Common myeloid progenitor, CD34-positive (primary cell): ENCODE measurements around the gene LGALS3BP.

Source experiments
- CTCF ChIA-PET: fragments of 350-600 bp; sonication (Branson Sonifier 250); formaldehyde crosslinking; loops from one replicate; lab custom pipeline; 2021; ENCODE audit warnings: antibody characterized with exemption; lab: Charles Lee
- POLR2A ChIA-PET: fragments of 350-600 bp; sonication (Branson Sonifier 250); formaldehyde crosslinking; loops from one replicate; lab custom pipeline; 2021; ENCODE audit warnings: antibody characterized with exemption; lab: Charles Lee
- DNase-seq, 3 donors: peaks; one replicate each; pipeline versions ENCODE4 v3.0.0 to v3.0.0-alpha.2; 2013
- H3K27ac ChIP-seq, 2 experiments: 1 replicate in 1 of 2; 2 replicates in 1 of 2; pipeline ENCODE4 v1.7.0; 2013; ENCODE audit warnings: inconsistent platforms in 2 of 2, low read length in 2 of 2, mild to moderate bottlenecking in 2 of 2, low read depth in 1 of 2, moderate library complexity in 1 of 2; ENCODE audit not compliant: severe bottlenecking in 2 of 2, insufficient read depth in 1 of 2, poor library complexity in 1 of 2
- H3K27me3 ChIP-seq, 5 experiments: replicated peaks in 2 of 5; 1 replicate in 3 of 5; 2 replicates in 2 of 5; pipeline versions ENCODE4 v1.6.1 to v1.7.0; 2013; ENCODE audit warnings: low read length in 4 of 5, mild to moderate bottlenecking in 2 of 5, moderate library complexity in 2 of 5, inconsistent platforms in 1 of 5; ENCODE audit not compliant: insufficient read depth in 5 of 5, control insufficient read depth in 4 of 5
- H3K36me3 ChIP-seq, 4 experiments: 1 replicate in 2 of 4; 2 replicates in 2 of 4; pipeline versions ENCODE4 v1.6.1 to v1.7.0; 2013; ENCODE audit warnings: low read length in 3 of 4, control low read depth in 1 of 4, mild to moderate bottlenecking in 1 of 4; ENCODE audit not compliant: control insufficient read depth in 4 of 4, insufficient read depth in 4 of 4
- H3K4me1 ChIP-seq, 4 experiments: 1 replicate in 3 of 4; 2 replicates in 1 of 4; pipeline versions ENCODE4 v1.6.1 to v1.7.1; 2013; ENCODE audit warnings: low read length in 3 of 4, mild to moderate bottlenecking in 3 of 4, control low read depth in 1 of 4, inconsistent platforms in 1 of 4, moderate library complexity in 1 of 4; ENCODE audit not compliant: control insufficient read depth in 4 of 4, insufficient read depth in 4 of 4; ENCODE audit errors: control extremely low read depth in 1 of 4
- H3K4me3 ChIP-seq, 7 experiments: 1 replicate in 4 of 7; 2 replicates in 3 of 7; pipeline versions ENCODE4 v1.5.1 to v1.7.0; 2013; ENCODE audit warnings: mild to moderate bottlenecking in 7 of 7, low read length in 6 of 7, moderate library complexity in 6 of 7, inconsistent platforms in 2 of 7, low read depth in 2 of 7, control low read depth in 1 of 7; ENCODE audit not compliant: insufficient read depth in 4 of 7, control insufficient read depth in 1 of 7; ENCODE audit errors: extremely low read depth in 1 of 7
- H3K9me3 ChIP-seq, 5 experiments: 1 replicate in 4 of 5; 2 replicates in 1 of 5; pipeline versions ENCODE4 v1.6.1 to v1.7.1; 2013; ENCODE audit warnings: low read length in 4 of 5, mild to moderate bottlenecking in 2 of 5, inconsistent platforms in 1 of 5, low read depth in 1 of 5, moderate library complexity in 1 of 5; ENCODE audit not compliant: control insufficient read depth in 4 of 5, insufficient read depth in 2 of 5; ENCODE audit errors: control extremely low read depth in 1 of 5
- WGBS: methylation state at CpG from one replicate; pipeline ENCODE4 v1.1.5; 2013; ENCODE audit not compliant: insufficient coverage; 5-methylcytosine and 5-hydroxymethylcytosine counted together

LGALS3BP gene

DNA sequence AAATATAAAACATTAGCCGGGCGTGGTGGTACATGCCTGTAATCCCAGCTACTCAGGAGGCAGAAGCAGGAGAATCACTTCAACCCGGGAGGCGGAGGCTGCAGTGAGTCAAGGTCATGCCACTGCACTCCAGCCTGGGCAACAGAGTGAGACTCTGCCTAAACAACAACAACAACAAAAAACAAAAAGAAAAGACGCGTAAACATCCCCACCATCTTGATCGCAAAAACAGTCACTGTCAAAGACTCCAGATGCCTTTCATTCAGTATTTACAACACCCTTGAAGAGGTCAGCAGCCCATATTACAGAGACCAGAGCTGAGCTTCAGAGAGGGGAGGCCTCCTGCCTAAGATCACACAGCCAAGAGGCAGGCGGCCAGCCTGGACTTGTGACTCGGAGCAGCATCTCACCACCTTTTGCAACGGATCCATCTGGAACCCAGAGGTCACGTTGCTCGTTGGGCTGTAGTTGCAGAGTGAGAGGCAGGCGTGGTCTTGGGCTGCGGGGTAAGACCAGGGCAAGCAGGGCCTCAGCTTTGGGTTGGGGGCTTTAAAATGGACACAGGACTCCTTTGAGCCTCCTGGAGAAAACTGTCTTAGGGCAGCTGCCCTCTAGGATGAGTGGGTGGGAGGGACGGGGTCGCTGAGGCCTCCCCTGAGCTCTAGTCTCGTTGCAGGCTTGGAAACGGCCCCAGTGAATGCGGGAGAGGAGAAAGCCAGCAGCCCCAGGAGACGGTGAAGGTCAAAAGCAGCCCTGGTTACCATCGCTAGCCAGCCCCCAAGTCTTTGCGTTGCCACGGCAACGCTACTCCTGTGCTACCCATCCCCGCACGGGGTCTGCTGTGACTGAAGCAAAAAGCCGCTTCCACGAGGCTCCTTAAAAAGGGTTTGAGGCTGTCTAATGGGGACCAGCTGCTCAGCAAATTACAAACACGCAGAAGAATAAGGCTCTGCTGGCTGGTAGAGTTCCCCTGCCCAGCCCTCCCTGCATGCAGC is 26.1 kb downstream of the LGALS3BP start:
- Histone ChIP-seq H3K9me3 (peaks cover 3 to 21% (median 9%) of the 10 kb centered on the region in 5 experiments), H3K27me3 (peaks cover 0 to 3% (median 0%) of the 10 kb centered on the region in 5 experiments), H3K4me1 (no peaks in the 10 kb centered on the region), H3K4me3 (no peak overlapping the region), H3K27ac (no peak overlapping the region), H3K36me3 (no peaks in the 10 kb centered on the region)
- WGBS: 92% methylated on average over 23 of the region's 29 CpGs
- CTCF ChIA-PET: interaction anchor here (0.6 kb wide), 1 partner anchor 15 kb away, joined by 3 read pairs; no protein-coding TSS in a partner anchor
- no peak for DNase-seq
- POLR2A ChIA-PET: no interaction called here

DNA sequence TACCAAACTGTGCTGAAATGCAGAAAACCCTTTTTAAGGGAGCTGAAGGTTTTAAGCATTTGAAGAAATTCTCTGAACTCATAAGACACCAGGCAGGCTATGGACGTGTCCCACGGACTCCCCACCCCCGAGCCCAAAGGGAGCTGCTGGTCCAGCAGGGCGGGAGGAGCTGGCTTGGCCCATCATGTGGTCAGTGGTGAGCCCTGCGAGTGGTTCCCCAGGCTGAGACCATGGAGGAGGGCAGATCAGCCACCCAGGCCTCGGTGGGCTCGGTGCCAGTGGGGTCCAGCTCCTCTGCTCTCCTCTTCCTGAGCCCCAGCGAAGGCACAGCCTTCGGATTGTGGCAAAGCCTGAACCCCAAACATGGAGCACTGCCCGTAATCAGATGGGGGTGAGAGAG is 27.0 kb downstream of the LGALS3BP start:
- POLR2A ChIA-PET: no interaction called here
- CTCF ChIA-PET: interaction anchor here (0.9 to 1.9 kb wide), 3 partner anchors 8 to 88 kb away, joined by 3 to 4 read pairs (median 4); no protein-coding TSS in a partner anchor
- Histone ChIP-seq H3K4me3 (no peak overlapping the region), H3K9me3 (peaks cover 3 to 21% (median 9%) of the 10 kb centered on the region in 5 experiments), H3K36me3 (no peaks in the 10 kb centered on the region), H3K4me1 (no peaks in the 10 kb centered on the region), H3K27ac (no peak overlapping the region), H3K27me3 (peaks cover 0 to 3% (median 0%) of the 10 kb centered on the region in 5 experiments)
- DNase-seq: no peak
- WGBS: 98% methylated on average over 9 of the region's 10 CpGs

DNA sequence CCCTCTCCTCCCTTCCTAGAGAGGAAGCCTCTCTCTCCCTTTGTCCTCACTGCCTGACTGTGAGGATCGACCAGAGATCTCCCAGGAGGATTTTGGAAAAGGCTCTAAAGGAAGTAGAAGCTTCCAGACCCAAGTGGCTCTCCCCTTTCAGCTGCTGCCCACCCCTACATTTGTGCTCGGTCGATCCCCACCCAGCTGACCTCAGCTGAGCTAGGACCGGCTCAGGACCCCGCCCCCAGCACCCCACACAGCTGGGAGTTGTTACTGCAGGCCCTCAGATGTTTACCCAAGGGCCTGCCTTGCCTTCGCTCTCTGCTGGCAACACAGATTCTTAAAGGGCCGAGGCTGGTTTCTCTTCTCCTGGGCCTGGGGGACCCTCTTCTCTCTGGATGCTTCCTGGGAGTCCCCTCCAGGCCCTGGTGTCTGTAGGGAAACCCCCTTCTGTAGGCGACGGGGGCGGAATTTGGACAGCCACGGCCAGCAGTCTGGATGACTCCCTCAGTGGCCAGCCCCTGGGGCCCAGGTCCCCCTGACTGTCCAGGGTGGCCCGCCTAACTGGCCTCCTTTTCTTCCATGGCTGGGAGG is 27.7 kb downstream of the LGALS3BP start:
- ChIA-PET POLR2A (no interaction called here), CTCF (interaction anchor here (0.9 to 1.9 kb wide), 3 partner anchors 8 to 87 kb away, joined by 3 to 4 read pairs (median 4); no protein-coding TSS in a partner anchor)
- H3K4me3 ChIP-seq: no peak overlapping the region
- 98% methylated on average over 12 of the region's 12 CpGs for WGBS
- DNase-seq: no peak
- peaks cover 3 to 21% (median 9%) of the 10 kb centered on the region in 5 experiments for H3K9me3 ChIP-seq
- H3K27ac ChIP-seq: no peak overlapping the region
- H3K4me1 ChIP-seq: no peaks in the 10 kb centered on the region
- H3K27me3 ChIP-seq: peaks cover 0 to 3% (median 0%) of the 10 kb centered on the region in 5 experiments
- H3K36me3 ChIP-seq: no peaks in the 10 kb centered on the region

DNA sequence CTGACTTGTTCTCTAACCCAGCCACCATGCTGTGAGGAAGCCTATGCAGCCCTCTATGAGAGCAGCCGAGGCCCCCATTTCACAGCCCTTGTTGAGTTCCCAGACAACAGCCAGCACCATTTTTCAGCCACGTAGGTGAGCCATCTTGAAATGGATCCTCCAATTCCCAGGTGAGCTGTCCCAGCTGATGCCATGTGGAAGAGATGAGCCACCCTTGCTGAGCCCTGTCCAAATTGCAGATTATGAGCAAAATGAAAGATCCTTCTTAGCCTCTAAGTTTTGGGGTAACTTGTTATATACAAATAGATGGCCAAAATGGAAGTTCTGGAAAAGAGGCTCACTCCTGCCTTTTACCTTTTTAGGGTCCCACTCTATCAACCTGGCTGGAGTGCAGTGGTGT is 28.9 kb downstream of the LGALS3BP start:
- Histone ChIP-seq H3K4me1 (no peaks in the 10 kb centered on the region), H3K27ac (no peak overlapping the region), H3K36me3 (no peaks in the 10 kb centered on the region), H3K27me3 (peaks cover 0 to 3% (median 0%) of the 10 kb centered on the region in 5 experiments), H3K9me3 (peaks cover 3 to 21% (median 9%) of the 10 kb centered on the region in 5 experiments), H3K4me3 (no peak overlapping the region)
- DNase-seq: no peak
- ChIA-PET POLR2A (no interaction called here), CTCF (interaction anchor here (1.4 to 1.9 kb wide), 2 partner anchors 21 to 86 kb away, joined by 4 to 5 read pairs; no protein-coding TSS in a partner anchor)
- WGBS: 90% methylated on average over 2 of the region's 2 CpGs

DNA sequence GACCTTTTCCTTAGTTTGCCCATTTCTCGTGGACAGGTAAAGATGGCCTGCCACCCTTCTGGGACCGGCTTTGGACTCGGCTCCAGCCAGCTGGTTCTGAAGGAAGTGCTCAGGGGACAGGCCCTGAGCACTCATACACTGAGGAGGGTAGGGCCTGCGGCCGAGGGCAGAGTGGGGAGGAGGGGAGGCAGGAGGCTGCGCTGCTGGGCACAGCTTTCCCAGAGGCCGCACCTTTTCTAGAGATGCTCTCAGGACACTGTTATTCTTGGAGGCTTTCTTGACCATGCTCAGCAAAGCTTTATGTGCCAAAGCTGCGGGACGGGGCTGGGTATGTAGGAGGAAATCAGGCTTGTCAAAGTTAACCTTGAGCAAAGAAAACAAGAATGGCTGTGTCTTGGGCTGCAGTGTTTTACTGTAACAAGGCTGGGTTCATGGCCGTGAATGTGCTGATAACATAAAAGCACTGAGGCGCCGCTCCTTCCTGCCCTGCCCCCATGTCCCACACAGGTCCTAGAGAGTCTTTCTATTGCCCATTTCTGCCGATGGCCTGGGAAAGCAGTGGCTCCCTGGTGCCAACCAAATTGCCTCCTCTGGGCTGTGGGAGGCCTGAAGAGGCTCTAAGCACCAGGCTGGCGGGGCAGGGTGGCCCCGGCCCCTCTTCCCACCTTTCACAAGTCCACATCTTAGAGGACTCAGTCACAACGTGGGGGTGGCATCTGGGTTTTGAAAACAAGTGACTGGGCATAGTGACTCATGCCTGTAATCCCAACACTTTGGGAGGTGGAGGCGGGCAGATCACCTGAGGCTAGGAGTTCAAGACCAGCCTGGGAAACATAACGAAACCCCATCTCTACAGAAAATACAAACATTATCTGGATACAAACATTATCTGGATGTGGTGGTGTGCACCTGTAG is 32.2 kb downstream of the LGALS3BP start:
- DNase-seq: no peak
- H3K4me3 ChIP-seq: no peak overlapping the region
- no peaks in the 10 kb centered on the region for H3K4me1 ChIP-seq
- H3K36me3 ChIP-seq: no peaks in the 10 kb centered on the region
- WGBS: 92% methylated on average over 12 of the region's 18 CpGs
- peaks cover 3 to 21% (median 9%) of the 10 kb centered on the region in 5 experiments for H3K9me3 ChIP-seq
- ChIA-PET POLR2A (no interaction called here), CTCF (interaction anchor here (1.1 to 1.7 kb wide), 3 partner anchors 9 to 17 kb away, joined by 3 to 6 read pairs (median 4); no protein-coding TSS in a partner anchor)
- no peaks in the 10 kb centered on the region for H3K27me3 ChIP-seq
- no peak overlapping the region for H3K27ac ChIP-seq

DNA sequence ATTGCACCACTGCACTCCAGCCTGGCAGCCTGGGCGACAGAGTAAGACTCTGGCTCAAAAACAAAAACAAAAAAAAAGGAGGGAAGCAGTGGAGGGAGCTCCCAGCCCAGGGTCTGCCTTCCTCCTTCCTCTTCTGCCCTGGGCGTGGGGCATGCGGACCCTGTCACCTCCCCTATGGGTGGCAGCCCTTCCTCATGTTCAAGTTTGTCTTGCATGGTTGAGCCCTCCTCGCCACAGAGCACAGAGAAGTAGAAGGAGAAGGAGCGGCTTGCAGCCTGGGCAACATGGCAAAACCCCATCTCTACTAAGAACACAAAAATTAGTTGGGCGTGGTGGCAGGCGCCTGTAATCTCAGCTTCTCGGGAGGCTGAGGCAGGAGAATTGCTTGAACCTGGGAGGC is 33.1 kb downstream of the LGALS3BP start:
- Histone ChIP-seq H3K4me1 (no peaks in the 10 kb centered on the region), H3K4me3 (no peak overlapping the region), H3K9me3 (peaks cover 3 to 19% (median 8%) of the 10 kb centered on the region in 5 experiments), H3K36me3 (no peaks in the 10 kb centered on the region), H3K27ac (no peak overlapping the region), H3K27me3 (no peaks in the 10 kb centered on the region)
- 90% methylated on average over 5 of the region's 8 CpGs for WGBS
- CTCF ChIA-PET: interaction anchor here (1.1 to 1.7 kb wide), 2 partner anchors 8 to 18 kb away, joined by 4 to 6 read pairs; no protein-coding TSS in a partner anchor
- DNase-seq: no peak
- POLR2A ChIA-PET: no interaction called here
